ENCODE results near the gene SMAD7.

The SMAD7 gene

DNA sequence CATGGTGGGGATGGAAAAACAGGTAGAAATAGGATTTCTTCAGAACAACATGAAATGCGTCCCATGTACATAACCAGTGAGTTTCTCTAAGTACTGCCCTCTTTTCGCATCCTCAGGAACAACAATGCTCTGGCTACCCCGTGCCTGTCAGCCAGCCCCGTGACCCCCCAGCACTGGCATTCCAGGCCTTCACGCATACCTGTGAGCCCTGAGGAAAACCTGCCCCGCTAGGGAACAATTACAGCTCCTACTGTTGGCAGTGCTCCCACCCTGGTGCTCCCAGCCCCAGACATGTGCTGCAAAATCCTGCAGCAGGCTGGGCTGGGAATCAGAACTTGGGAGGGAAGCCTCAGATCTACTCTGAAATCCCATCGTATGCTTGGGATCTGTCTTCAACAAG lies 9.1 kb downstream of the SMAD7 start:
- DNase-seq (ENCODE audit: low read depth): no peak
- peak overlapping the region; percentile 16 for H3K4me3 ChIP-seq (ENCODE audit: control insufficient read depth, low read depth, low read length)
- no peak for TF ChIP-seq CTCF (IDR thresholded peaks at IDR 0.05; ENCODE audit: control insufficient read depth, insufficient read depth, low read depth, low read length, missing control alignments)

- H3K4me3 ChIP-seq (ENCODE audit: control insufficient read depth, low read depth, low read length): no peak overlapping the region
- DNase-seq (ENCODE audit: low read depth): no peak
- no peak for TF ChIP-seq CTCF (IDR thresholded peaks at IDR 0.05; ENCODE audit: control insufficient read depth, insufficient read depth, low read depth, low read length, missing control alignments)
Measured at GRCh38 chr18:48940854-48941611, 9.7 kb downstream of the SMAD7 start.

- H3K4me3 ChIP-seq (ENCODE audit: control insufficient read depth, low read depth, low read length): peak overlapping the region; percentile 19
- TF ChIP-seq CTCF (IDR thresholded peaks at IDR 0.05; ENCODE audit: control insufficient read depth, insufficient read depth, low read depth, low read length, missing control alignments): no peak
- no peak for DNase-seq (ENCODE audit: low read depth)
Measured at GRCh38 chr18:48939205-48940097, 11.3 kb downstream of the SMAD7 start.

- TF ChIP-seq CTCF (IDR thresholded peaks at IDR 0.05; ENCODE audit: control insufficient read depth, insufficient read depth, low read depth, low read length, missing control alignments): no peak
- no peak for DNase-seq (ENCODE audit: low read depth)
- no peak overlapping the region; the same call in 1 of the 2 replicates for H3K4me3 ChIP-seq (ENCODE audit: control insufficient read depth, low read depth, low read length)
Measured at GRCh38 chr18:48938827-48939204, 11.9 kb downstream of the SMAD7 start.

- no peak for TF ChIP-seq CTCF (IDR thresholded peaks at IDR 0.05; ENCODE audit: control insufficient read depth, insufficient read depth, low read depth, low read length, missing control alignments)
- no peak overlapping the region for H3K4me3 ChIP-seq (ENCODE audit: control insufficient read depth, low read depth, low read length)
- no peak for DNase-seq (ENCODE audit: low read depth)
Measured at GRCh38 chr18:48937869-48938750, 12.7 kb downstream of the SMAD7 start.

GRCh38 chr18:48935433-48935774 lies 15.4 kb downstream of the SMAD7 start:
- no peak overlapping the region for H3K4me3 ChIP-seq (ENCODE audit: control insufficient read depth, low read depth, low read length)
- no peak for DNase-seq (ENCODE audit: low read depth)
- TF ChIP-seq CTCF (IDR thresholded peaks at IDR 0.05; ENCODE audit: control insufficient read depth, insufficient read depth, low read depth, low read length, missing control alignments): no peak

Measured in AG09309 (cell line).